ENCODE results near the gene GABRD. TPM values are rescaled to one million over a fixed set of nuclear protein-coding genes. Genes with fewer than 3 reads are reported as not detected.

Gene GABRD
- total and polyA plus RNA-seq, 2 experiments from 2014 or later: 2.1 to 5.1 TPM

DNA sequence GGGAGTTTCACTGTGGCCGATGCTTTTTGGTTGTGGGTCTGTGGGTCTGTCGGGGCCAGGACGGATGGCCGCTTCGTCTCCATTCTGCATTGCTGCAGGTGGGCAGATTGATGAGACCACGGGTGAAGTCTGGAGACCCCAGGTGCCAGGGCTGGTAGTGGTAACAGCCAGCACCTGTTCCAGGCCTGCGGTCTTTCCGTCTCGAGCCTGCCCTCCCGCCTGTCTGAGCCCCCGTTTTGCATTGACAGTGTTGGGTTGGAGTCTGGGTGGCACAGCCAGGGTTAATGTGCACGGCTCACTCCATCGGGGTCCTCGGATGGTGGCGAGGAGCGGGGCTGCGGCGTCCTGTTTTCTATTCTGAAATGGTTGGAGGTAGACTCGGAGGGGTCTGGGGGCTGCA lies 55.3 kb downstream of the GABRD start:
- H2AFZ ChIP-seq: no peak overlapping the region

More for the DNA sequence above, 55.3 kb downstream of the GABRD start:
- Histone ChIP-seq H3K9me2 (ENCODE audit: insufficient read depth) (no peaks in the 10 kb centered on the region), H3K4me2 (no peak overlapping the region), H4K20me1 (replicated peaks; ENCODE audit: insufficient read depth) (no peaks in the 10 kb centered on the region), H3K4me1 (ENCODE audit: insufficient read depth) (no peaks in the 10 kb centered on the region), H3K79me2 (replicated peaks; ENCODE audit: insufficient read depth) (peaks cover 50% of the 10 kb centered on the region), H3K4me3 (no peak overlapping the region), H3K36me3 (ENCODE audit: insufficient read depth) (peaks cover 9% of the 10 kb centered on the region; the same call in 1 of the 2 replicates), H3F3A (replicated peaks; ENCODE audit: low read depth) (no peaks in the 10 kb centered on the region), H3K27ac (ENCODE audit: low read depth) (no peak overlapping the region), H3K27me3 (ENCODE audit: insufficient read depth) (no peaks in the 10 kb centered on the region)
- no peak overlapping the region for H3K4me3 Mint-ChIP-seq
- peaks cover 20% of the 10 kb centered on the region for H3K9me3 Mint-ChIP-seq
- peak overlapping the region; percentile 76 for H3K27ac Mint-ChIP-seq
- H3K27me3 Mint-ChIP-seq (ENCODE audit: insufficient read depth, low read depth, poor library complexity): peaks cover 14% of the 10 kb centered on the region
- ATAC-seq (no peak; the same call in 2 of the 3 replicates), DNase-seq (ENCODE audit: low spot score) (no peak)
- H3K36me3 Mint-ChIP-seq (ENCODE audit: low read depth): peaks cover 31% of the 10 kb centered on the region
- peaks cover 20% of the 10 kb centered on the region for H3K4me1 Mint-ChIP-seq
- TF ChIP-seq JUNB (IDR thresholded peaks at IDR 0.05; ENCODE audit: unreplicated experiment): no peak
- TF ChIP-seq EZH2 (IDR thresholded peaks at IDR 0.05; ENCODE audit: low read depth, unreplicated experiment): no peak
- no peak for TF ChIP-seq ZNF331 (CRISPR knock-in tag; IDR thresholded peaks at IDR 0.05; ENCODE audit: low read depth)
- TF ChIP-seq CREB1 (CRISPR knock-in tag; IDR thresholded peaks at IDR 0.05; ENCODE audit: low read depth): no peak
- TF ChIP-seq, protein P1, sequence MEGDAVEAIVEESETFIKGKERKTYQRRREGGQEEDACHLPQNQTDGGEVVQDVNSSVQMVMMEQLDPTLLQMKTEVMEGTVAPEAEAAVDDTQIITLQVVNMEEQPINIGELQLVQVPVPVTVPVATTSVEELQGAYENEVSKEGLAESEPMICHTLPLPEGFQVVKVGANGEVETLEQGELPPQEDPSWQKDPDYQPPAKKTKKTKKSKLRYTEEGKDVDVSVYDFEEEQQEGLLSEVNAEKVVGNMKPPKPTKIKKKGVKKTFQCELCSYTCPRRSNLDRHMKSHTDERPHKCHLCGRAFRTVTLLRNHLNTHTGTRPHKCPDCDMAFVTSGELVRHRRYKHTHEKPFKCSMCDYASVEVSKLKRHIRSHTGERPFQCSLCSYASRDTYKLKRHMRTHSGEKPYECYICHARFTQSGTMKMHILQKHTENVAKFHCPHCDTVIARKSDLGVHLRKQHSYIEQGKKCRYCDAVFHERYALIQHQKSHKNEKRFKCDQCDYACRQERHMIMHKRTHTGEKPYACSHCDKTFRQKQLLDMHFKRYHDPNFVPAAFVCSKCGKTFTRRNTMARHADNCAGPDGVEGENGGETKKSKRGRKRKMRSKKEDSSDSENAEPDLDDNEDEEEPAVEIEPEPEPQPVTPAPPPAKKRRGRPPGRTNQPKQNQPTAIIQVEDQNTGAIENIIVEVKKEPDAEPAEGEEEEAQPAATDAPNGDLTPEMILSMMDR (conservative IDR thresholded peaks at IDR 0.05; ENCODE audit: low read depth in 2 of 2): no peak
- TF ChIP-seq EZH2phosphoT487 (IDR thresholded peaks at IDR 0.05; ENCODE audit: unreplicated experiment): no peak
- TF ChIP-seq, protein P2, sequence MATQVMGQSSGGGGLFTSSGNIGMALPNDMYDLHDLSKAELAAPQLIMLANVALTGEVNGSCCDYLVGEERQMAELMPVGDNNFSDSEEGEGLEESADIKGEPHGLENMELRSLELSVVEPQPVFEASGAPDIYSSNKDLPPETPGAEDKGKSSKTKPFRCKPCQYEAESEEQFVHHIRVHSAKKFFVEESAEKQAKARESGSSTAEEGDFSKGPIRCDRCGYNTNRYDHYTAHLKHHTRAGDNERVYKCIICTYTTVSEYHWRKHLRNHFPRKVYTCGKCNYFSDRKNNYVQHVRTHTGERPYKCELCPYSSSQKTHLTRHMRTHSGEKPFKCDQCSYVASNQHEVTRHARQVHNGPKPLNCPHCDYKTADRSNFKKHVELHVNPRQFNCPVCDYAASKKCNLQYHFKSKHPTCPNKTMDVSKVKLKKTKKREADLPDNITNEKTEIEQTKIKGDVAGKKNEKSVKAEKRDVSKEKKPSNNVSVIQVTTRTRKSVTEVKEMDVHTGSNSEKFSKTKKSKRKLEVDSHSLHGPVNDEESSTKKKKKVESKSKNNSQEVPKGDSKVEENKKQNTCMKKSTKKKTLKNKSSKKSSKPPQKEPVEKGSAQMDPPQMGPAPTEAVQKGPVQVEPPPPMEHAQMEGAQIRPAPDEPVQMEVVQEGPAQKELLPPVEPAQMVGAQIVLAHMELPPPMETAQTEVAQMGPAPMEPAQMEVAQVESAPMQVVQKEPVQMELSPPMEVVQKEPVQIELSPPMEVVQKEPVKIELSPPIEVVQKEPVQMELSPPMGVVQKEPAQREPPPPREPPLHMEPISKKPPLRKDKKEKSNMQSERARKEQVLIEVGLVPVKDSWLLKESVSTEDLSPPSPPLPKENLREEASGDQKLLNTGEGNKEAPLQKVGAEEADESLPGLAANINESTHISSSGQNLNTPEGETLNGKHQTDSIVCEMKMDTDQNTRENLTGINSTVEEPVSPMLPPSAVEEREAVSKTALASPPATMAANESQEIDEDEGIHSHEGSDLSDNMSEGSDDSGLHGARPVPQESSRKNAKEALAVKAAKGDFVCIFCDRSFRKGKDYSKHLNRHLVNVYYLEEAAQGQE (IDR thresholded peaks at IDR 0.05; ENCODE audit: unreplicated experiment): no peak
- no peak for TF ChIP-seq STAT1 (IDR thresholded peaks at IDR 0.05; ENCODE audit: unreplicated experiment)
- TF ChIP-seq POLR2AphosphoS5 (IDR thresholded peaks at IDR 0.05; ENCODE audit: low read depth): no peak
- TF ChIP-seq, protein P3, sequence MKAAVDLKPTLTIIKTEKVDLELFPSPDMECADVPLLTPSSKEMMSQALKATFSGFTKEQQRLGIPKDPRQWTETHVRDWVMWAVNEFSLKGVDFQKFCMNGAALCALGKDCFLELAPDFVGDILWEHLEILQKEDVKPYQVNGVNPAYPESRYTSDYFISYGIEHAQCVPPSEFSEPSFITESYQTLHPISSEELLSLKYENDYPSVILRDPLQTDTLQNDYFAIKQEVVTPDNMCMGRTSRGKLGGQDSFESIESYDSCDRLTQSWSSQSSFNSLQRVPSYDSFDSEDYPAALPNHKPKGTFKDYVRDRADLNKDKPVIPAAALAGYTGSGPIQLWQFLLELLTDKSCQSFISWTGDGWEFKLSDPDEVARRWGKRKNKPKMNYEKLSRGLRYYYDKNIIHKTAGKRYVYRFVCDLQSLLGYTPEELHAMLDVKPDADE (IDR thresholded peaks at IDR 0.05): no peak
- no peak for TF ChIP-seq ZNF114 (CRISPR knock-in tag; IDR thresholded peaks at IDR 0.05)
- no peak for TF ChIP-seq NANOG (IDR thresholded peaks at IDR 0.05; ENCODE audit: borderline replicate concordance)
- TF ChIP-seq, protein P4, sequence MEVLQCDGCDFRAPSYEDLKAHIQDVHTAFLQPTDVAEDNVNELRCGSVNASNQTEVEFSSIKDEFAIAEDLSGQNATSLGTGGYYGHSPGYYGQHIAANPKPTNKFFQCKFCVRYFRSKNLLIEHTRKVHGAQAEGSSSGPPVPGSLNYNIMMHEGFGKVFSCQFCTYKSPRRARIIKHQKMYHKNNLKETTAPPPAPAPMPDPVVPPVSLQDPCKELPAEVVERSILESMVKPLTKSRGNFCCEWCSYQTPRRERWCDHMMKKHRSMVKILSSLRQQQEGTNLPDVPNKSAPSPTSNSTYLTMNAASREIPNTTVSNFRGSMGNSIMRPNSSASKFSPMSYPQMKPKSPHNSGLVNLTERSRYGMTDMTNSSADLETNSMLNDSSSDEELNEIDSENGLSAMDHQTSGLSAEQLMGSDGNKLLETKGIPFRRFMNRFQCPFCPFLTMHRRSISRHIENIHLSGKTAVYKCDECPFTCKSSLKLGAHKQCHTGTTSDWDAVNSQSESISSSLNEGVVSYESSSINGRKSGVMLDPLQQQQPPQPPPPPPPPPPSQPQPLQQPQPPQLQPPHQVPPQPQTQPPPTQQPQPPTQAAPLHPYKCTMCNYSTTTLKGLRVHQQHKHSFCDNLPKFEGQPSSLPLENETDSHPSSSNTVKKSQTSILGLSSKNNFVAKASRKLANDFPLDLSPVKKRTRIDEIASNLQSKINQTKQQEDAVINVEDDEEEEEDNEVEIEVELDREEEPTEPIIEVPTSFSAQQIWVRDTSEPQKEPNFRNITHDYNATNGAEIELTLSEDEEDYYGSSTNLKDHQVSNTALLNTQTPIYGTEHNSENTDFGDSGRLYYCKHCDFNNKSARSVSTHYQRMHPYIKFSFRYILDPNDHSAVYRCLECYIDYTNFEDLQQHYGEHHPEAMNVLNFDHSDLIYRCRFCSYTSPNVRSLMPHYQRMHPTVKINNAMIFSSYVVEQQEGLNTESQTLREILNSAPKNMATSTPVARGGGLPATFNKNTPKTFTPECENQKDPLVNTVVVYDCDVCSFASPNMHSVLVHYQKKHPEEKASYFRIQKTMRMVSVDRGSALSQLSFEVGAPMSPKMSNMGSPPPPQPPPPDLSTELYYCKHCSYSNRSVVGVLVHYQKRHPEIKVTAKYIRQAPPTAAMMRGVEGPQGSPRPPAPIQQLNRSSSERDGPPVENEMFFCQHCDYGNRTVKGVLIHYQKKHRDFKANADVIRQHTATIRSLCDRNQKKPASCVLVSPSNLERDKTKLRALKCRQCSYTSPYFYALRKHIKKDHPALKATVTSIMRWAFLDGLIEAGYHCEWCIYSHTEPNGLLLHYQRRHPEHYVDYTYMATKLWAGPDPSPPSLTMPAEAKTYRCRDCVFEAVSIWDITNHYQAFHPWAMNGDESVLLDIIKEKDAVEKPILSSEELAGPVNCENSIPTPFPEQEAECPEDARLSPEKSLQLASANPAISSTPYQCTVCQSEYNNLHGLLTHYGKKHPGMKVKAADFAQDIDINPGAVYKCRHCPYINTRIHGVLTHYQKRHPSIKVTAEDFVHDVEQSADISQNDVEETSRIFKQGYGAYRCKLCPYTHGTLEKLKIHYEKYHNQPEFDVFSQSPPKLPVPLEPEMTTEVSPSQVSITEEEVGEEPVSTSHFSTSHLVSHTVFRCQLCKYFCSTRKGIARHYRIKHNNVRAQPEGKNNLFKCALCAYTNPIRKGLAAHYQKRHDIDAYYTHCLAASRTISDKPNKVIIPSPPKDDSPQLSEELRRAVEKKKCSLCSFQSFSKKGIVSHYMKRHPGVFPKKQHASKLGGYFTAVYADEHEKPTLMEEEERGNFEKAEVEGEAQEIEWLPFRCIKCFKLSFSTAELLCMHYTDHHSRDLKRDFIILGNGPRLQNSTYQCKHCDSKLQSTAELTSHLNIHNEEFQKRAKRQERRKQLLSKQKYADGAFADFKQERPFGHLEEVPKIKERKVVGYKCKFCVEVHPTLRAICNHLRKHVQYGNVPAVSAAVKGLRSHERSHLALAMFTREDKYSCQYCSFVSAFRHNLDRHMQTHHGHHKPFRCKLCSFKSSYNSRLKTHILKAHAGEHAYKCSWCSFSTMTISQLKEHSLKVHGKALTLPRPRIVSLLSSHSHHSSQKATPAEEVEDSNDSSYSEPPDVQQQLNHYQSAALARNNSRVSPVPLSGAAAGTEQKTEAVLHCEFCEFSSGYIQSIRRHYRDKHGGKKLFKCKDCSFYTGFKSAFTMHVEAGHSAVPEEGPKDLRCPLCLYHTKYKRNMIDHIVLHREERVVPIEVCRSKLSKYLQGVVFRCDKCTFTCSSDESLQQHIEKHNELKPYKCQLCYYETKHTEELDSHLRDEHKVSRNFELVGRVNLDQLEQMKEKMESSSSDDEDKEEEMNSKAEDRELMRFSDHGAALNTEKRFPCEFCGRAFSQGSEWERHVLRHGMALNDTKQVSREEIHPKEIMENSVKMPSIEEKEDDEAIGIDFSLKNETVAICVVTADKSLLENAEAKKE (CRISPR knock-in tag; IDR thresholded peaks at IDR 0.05): no peak
